Nephron (organoid): Measurements from ENCODE around the gene VSTM2L.

Experiments
- H3K27ac Mint-ChIP-seq, 3 experiments: 2 replicates each; pipeline ENCODE4 v1.8.0; 2020; ENCODE audit warnings: mixed read lengths in 3 of 3, mild to moderate bottlenecking in 2 of 3, moderate library complexity in 1 of 3
- H3K27me3 Mint-ChIP-seq: 2 replicates; pipeline ENCODE4 v1.8.0; 2021; ENCODE audit warnings: low read depth, mild to moderate bottlenecking, moderate library complexity, mixed read lengths
- H3K36me3 Mint-ChIP-seq: 2 replicates; pipeline ENCODE4 v1.8.0; 2020; ENCODE audit warnings: low read depth, mixed read lengths
- H3K4me1 Mint-ChIP-seq: 2 replicates; pipeline ENCODE4 v1.8.0; 2020; ENCODE audit warnings: mixed read lengths
- H3K4me3 Mint-ChIP-seq, 3 experiments: 2 replicates each; pipeline ENCODE4 v1.8.0; 2020; ENCODE audit warnings: mild to moderate bottlenecking in 3 of 3, mixed read lengths in 3 of 3, moderate library complexity in 2 of 3
- H3K9me3 Mint-ChIP-seq: 2 replicates; pipeline ENCODE4 v1.8.0; 2020; ENCODE audit warnings: mixed read lengths
- CTCF ChIP-seq, 3 experiments: fragments of 200-600 bp; sonication (generic); IDR thresholded peaks; one replicate each; pipeline ENCODE4 v1.5.0; 2021; ENCODE audit warnings: antibody characterized with exemption in 3 of 3; ENCODE audit not compliant: unreplicated experiment in 3 of 3

Gene VSTM2L

GRCh38 chr20:37863289-37863688 is 39.6 kb upstream of the VSTM2L start:
- Mint-ChIP-seq H3K4me3 (no peak overlapping the region), H3K4me1 (peaks cover 27% of the 10 kb centered on the region), H3K36me3 (peaks cover 62% of the 10 kb centered on the region), H3K27ac (peak overlapping the region in 2 of 3 experiments; percentile 20 to 83), H3K9me3 (no peaks in the 10 kb centered on the region), H3K27me3 (no peaks in the 10 kb centered on the region)
- TF ChIP-seq CTCF (IDR thresholded peaks at IDR 0.05; ENCODE audit: unreplicated experiment in 3 of 3) = no peak

- no peaks in the 10 kb centered on the region for H3K27me3 Mint-ChIP-seq
- no peaks in the 10 kb centered on the region for H3K9me3 Mint-ChIP-seq
- H3K4me1 Mint-ChIP-seq = peaks cover 34% of the 10 kb centered on the region
- peak overlapping the region in 2 of 3 experiments; percentile 19 to 33 for H3K4me3 Mint-ChIP-seq
- peaks cover 58% of the 10 kb centered on the region for H3K36me3 Mint-ChIP-seq
- peak overlapping the region; percentile 71 to 92 (median 83) for H3K27ac Mint-ChIP-seq
- no peak for TF ChIP-seq CTCF (IDR thresholded peaks at IDR 0.05; ENCODE audit: unreplicated experiment in 3 of 3)
Measured at GRCh38 chr20:37864298-37864697, 38.6 kb upstream of the VSTM2L start.

GRCh38 chr20:37866051-37866450 is 36.9 kb upstream of the VSTM2L start:
- no peak overlapping the region for H3K4me3 Mint-ChIP-seq
- H3K27ac Mint-ChIP-seq = peak overlapping the region in 2 of 3 experiments; percentile 3 to 28
- no peaks in the 10 kb centered on the region for H3K9me3 Mint-ChIP-seq
- no peaks in the 10 kb centered on the region for H3K27me3 Mint-ChIP-seq
- H3K4me1 Mint-ChIP-seq = peaks cover 47% of the 10 kb centered on the region
- H3K36me3 Mint-ChIP-seq = peaks cover 56% of the 10 kb centered on the region
- TF ChIP-seq CTCF (IDR thresholded peaks at IDR 0.05; ENCODE audit: unreplicated experiment in 3 of 3) = no peak

- H3K9me3 Mint-ChIP-seq = no peaks in the 10 kb centered on the region
- H3K27ac Mint-ChIP-seq = peak overlapping the region; percentile 17 to 60 (median 41)
- H3K4me3 Mint-ChIP-seq = no peak overlapping the region
- H3K27me3 Mint-ChIP-seq = peaks cover 3% of the 10 kb centered on the region
- no peak for TF ChIP-seq CTCF (IDR thresholded peaks at IDR 0.05; ENCODE audit: unreplicated experiment in 3 of 3)
- H3K36me3 Mint-ChIP-seq = peaks cover 50% of the 10 kb centered on the region
- H3K4me1 Mint-ChIP-seq = peaks cover 47% of the 10 kb centered on the region
Measured at GRCh38 chr20:37867289-37868195, 35.4 kb upstream of the VSTM2L start.

- peaks cover 40% of the 10 kb centered on the region for H3K4me1 Mint-ChIP-seq
- peaks cover 44% of the 10 kb centered on the region for H3K36me3 Mint-ChIP-seq
- no peaks in the 10 kb centered on the region for H3K9me3 Mint-ChIP-seq
- H3K27ac Mint-ChIP-seq = peak overlapping the region in 2 of 3 experiments; percentile 34 to 43
- H3K4me3 Mint-ChIP-seq = no peak overlapping the region
- TF ChIP-seq CTCF (IDR thresholded peaks at IDR 0.05; ENCODE audit: unreplicated experiment in 3 of 3) = no peak
- H3K27me3 Mint-ChIP-seq = peaks cover 3% of the 10 kb centered on the region
Measured at GRCh38 chr20:37868851-37869333, 34.0 kb upstream of the VSTM2L start.
